ENCODE results near the gene JAM2.

DNA sequence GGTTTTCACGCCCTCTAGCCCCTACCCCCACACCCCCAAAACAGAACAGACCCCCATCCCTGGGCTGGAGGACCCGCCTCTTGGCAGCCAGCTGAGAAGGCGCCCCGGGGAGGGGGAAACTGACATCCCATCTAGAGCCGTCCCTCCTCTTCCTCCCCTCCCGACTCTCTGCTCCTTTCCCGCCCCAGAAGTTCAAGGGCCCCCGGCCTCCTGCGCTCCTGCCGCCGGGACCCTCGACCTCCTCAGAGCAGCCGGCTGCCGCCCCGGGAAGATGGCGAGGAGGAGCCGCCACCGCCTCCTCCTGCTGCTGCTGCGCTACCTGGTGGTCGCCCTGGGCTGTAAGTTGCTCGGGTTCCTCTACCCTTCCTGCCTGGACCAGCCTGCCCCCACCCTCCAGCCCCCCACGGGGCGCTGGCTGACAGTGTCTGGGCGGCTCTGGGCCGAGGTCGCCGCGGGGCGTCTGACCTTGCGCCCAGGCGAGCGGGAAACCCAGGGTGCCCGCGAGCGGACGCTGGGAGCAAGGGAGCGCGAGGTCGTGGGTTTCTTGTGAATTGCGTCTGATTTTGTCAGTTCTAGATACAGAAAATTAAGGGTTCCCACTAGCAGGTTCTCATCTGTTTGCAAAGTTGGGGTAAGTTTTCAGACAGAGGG lies 618 bp downstream of the JAM2 start:
- TF ChIP-seq, protein P1, sequence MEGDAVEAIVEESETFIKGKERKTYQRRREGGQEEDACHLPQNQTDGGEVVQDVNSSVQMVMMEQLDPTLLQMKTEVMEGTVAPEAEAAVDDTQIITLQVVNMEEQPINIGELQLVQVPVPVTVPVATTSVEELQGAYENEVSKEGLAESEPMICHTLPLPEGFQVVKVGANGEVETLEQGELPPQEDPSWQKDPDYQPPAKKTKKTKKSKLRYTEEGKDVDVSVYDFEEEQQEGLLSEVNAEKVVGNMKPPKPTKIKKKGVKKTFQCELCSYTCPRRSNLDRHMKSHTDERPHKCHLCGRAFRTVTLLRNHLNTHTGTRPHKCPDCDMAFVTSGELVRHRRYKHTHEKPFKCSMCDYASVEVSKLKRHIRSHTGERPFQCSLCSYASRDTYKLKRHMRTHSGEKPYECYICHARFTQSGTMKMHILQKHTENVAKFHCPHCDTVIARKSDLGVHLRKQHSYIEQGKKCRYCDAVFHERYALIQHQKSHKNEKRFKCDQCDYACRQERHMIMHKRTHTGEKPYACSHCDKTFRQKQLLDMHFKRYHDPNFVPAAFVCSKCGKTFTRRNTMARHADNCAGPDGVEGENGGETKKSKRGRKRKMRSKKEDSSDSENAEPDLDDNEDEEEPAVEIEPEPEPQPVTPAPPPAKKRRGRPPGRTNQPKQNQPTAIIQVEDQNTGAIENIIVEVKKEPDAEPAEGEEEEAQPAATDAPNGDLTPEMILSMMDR (IDR thresholded peaks at IDR 0.05; ENCODE audit: low read depth, low read length), result peak; percentile 39
- TF ChIP-seq EZH2phosphoT487 (IDR thresholded peaks at IDR 0.05; ENCODE audit: low read depth), result no peak

All from OCI-LY3 (cell line).